NCI-H1048 (cell line): ENCODE measurements around the gene MAP6D1.

ENCODE experiments used
- DNase-seq: peaks from one replicate; lab custom pipeline; 2025; lab: John Stamatoyannopoulos, UW

MAP6D1 gene

GRCh38 chr3:183823963-183824362, 1.4 kb downstream of the MAP6D1 start:
- DNase-seq: no peak

GRCh38 chr3:183822631-183823030, 2.7 kb downstream of the MAP6D1 start:
- no peak for DNase-seq

- DNase-seq: no peak
Measured at GRCh38 chr3:183819831-183820230, 5.5 kb downstream of the MAP6D1 start.

DNA sequence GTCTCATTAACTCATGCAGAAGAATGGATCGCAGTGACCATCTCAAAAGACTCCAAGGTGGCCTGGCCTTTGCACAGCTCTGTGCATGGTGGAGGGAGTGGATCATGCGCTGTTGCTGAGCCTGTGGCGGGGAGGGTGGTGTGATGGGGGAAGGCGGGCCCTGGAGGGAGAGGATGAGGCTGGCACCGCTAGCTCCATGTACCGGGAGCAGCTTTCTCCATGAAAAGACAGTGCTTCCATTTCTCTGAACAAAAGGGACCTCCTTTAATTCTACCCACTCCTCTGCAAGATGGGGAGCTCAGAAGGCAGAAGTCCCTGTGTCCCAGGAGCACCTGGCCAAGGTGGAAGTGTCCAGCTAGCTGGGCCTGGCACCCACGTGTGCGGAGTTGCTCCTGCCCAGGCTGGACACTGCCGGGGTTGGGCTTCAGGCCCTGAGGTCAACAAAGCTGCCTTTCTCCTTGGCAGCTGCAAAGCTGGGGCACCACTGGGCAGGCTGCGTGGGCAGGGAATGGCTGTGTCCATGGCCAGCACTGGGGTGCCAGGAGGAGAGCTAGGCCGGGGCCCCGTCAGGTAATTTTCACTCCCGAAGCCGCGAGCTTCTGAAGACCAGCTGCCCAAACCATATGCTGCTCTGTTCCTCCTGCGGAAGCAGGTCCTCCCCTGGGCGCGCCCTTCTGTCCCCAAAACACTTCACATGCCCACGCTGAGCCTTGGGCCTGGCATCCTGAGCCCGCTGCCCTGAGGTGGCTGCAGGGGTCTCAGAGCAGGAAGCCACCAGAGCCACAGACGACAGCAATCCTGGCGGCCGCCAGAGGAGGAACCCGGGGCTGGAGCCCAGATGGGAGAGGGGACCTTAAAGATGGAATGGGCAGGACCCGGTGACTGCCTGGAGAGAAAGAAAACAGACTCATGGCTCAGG, 6.4 kb downstream of the MAP6D1 start:
- DNase-seq: no peak

GRCh38 chr3:183818041-183818620, 7.2 kb downstream of the MAP6D1 start:
- no peak for DNase-seq

DNA sequence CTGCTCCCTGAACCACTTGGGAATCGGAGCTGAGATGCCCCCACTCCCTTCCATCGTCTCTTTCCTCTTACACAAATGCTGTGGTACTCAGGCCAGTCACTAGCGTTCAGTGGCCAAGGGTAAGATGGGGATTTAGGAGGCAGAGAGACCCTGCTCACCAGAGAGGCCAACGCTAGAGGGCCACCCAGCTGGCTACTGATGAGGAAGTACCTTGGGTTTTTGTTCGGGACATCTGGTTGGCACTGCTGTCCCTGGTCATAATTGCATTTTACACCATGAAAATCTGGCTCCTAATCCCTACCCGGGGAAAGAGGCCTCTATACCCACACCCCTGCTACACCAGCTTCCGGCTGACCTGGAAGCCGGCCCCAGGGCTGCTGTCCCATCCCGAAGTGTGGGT, 7.7 kb downstream of the MAP6D1 start:
- DNase-seq: no peak

- no peak for DNase-seq
Measured at GRCh38 chr3:183816681-183817510, 8.5 kb downstream of the MAP6D1 start.

DNA sequence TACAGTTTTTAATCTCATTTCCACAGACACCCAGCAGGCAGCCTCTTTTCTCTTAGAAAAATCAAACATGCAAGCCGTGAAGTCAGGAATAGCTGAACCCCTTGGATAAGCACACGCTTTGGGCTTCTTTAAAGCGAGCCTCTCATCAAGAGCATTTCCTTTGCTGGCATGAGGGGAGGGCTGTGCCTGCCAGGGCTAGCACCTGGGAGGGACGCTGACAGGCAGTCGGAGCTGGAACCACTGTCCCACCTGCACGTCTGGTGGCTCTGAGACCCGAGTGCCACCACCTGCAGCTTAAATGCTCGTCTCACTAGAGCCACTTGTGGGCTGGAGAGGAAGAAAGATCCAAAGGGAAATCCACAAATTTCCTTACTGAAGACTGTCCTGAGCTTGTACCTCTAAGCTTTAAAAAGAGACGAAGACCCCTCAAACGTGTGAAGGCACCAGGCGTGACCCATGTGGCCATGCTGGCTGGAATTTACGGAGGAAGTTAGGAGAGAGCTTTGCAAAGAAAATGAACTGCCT, 9.4 kb downstream of the MAP6D1 start:
- DNase-seq: no peak

- no peak for DNase-seq
Measured at GRCh38 chr3:183815563-183815940, 9.8 kb downstream of the MAP6D1 start.

DNA sequence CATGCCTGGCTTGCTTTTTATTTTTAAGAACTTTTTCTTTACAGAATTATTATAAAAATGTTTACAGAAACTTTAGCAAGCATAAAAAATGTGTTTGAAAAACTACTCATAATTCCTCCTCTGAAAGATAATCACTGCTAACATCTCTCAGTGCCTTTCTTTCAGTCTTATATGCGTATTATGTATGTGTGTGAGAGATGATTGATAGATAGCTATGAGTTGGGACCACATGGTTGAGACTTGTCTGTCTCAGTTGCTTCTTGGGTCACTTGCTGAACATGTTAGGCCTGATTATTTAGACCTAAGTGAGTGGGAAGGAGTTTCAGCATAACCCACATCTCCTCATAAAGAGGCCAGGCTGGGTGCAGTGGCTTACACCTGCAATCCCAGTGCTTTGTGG, 11.1 kb downstream of the MAP6D1 start:
- no peak for DNase-seq

- no peak for DNase-seq
Measured at GRCh38 chr3:183812761-183813445, 12.5 kb downstream of the MAP6D1 start.

DNA sequence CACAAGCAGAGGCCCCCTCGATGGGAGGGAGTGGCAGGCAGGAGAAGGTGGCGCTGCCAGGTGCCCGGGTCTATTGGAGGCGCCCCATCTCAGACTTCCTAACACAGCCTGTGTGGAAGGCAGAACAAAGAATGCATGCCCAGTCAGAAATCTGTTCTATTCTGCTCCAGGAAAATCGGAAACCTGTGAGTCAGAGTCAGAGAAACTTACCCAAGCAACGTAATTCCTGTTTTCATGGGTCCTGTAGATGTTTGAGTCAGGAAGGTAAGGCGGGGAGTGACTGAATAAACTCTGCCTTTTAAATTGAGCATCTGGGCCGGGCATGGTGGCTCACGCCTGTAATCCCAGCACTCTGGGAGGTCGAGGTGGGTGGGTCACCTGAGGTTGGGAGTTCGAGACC, 13.7 kb downstream of the MAP6D1 start:
- no peak for DNase-seq

DNA sequence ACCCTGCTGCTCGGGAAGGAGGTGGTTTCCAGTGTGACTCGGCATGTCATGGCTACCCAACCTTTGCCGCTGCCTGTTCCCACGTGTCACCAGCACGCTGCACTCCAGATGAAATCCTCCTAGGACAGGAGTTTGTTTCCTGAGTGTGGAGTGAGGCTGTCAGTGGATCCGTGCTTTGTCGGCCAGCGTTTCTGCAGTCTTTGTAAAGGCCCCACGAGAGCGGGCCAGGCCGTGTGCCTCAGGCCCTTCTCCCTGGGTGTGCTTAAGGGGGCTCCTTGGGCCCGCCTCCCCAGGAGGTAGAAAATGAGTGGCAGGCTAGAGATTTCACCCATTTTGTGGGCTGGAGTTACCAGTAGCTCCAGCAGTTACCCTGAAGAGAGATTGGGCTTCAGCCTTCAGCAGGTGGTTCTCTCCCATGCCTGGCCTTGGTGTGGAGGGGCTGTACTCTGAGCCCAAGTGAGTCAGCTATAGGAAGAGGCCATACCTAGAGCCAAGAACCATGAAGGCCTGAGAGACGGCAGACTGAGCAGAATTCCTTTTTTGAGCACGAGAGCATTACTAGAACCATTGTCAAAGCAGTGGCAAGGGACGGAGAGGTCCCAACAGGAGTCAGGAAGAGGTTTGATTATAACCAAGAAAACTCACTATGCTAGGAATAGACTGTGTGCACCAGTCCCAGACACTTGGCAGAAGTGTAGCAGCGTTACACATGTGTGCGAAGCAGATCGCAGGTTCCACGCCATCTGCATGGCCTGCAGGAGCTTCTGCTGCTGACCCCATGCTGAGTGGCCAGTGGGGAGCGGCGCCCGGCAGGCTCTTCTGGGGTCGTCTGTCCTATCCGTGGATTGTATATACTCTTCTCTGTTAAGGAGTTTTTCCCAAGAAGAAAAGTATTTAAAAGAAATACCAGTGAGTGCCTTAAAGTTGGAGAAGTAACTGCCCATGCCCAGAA, 14.5 kb downstream of the MAP6D1 start:
- no peak for DNase-seq

DNA sequence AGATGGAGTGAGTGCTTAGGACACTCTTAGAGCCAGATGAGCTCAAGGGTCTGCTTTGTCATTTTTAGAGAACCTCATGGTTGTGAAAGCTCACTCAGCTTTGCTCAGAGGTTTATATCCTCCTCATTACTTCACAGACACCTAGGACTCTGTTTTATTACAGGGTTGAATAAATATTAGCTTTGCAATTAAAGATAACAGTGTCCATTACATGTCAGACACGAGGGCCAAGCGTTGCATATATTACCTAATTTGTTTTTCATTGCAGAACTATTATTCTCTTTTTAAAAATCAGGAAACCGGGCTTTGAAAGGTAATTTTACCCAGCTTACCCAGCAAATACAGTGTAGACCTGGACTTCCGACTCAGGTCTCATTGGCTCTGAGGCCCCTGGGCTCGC, 16.1 kb downstream of the MAP6D1 start:
- no peak for DNase-seq

DNA sequence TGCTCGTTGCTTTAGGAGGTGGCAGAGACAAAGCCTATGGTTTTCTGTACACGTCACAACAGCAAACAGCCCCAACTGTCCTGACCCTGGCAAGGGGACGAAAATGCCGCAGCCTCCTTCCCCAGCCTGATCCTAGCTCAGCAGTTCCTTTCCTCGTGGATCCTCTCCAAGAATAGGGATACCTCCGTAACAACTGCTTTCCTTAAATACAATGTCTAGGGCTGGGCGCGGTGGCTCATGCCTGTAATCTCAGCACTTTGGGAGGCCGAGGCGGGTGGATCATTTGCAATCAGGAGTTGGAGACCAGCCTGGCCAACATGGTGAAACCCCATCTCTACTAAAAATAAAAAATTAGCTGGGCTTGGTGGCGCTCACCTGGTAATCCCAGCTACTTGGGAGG, 17.0 kb downstream of the MAP6D1 start:
- DNase-seq: no peak

GRCh38 chr3:183807881-183808280, 17.5 kb downstream of the MAP6D1 start:
- no peak for DNase-seq

- no peak for DNase-seq
Measured at GRCh38 chr3:183807209-183807728, 18.1 kb downstream of the MAP6D1 start.

DNA sequence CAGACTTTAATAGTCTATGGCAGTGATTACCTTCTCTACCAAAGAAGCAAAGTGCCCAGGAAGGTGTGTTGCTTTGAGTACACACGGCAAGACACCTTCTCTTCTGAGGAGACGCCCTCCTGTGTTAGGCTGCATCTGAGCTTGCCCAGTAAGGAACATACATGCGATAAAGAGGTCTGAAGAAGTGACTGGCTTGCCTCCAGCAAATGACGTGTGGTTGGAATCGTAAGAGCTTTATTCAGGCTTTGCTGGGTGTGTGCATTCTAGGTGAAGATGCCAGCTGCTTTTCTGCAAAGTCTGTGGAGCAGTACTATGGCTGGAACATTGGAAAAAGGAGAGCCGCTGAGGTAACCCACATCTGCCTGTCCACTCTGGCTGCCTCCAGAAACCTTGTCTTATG, 22.4 kb downstream of the MAP6D1 start:
- no peak for DNase-seq

DNA sequence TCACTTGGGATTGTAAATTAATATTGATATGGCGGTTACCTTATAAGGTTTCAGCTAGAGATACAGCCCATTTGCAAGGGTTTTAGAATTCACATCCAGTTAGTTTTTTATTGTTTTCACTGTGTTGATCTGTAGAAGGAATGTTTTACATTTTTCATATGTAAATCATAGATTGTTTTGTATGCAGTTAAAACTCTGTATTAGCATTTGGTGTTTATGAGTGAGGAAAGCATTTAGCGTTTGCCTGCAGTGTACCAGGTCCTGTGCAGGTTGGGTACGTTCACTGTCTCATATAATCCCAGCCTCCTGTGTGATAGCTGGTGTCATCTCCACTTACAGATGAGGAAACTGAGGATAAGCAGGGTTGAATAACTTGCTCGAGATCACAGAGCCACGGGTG, 23.8 kb downstream of the MAP6D1 start:
- DNase-seq: no peak

GRCh38 chr3:183800243-183800863, 25.0 kb downstream of the MAP6D1 start:
- DNase-seq: no peak
